NCI-H187 treated with DMSO at 0.1 percent for 48 hours (cell line): ENCODE measurements around the gene GPR62.
A peak's percentile ranks its signal among the peaks of the same experiment; 100 is the strongest.

Experiments used
- DNase-seq: peaks from one replicate; lab custom pipeline; 2025; lab: John Stamatoyannopoulos, UW

Gene GPR62

GRCh38 chr3:51938780-51939425 is 16.3 kb upstream of the GPR62 start:
- DNase-seq, result no peak

GRCh38 chr3:51940648-51941462 is 14.3 kb upstream of the GPR62 start:
- no peak for DNase-seq

DNA sequence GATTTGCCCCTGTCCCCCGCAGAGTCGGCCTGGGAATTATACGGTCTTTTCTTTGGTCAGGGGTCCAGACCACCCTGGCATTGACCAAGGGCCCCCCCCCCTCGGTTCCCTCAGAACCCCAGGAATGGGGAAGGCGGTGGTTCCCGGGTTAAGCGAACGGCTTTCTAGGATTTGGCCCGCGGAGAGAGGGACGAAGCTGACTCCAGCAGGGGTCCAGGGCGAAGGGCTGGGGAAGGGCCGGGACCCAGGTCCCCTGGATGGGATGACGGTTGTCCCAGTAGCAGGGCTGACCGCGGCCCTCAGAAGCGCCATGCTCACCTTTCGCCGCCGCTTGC is 13.8 kb upstream of the GPR62 start:
- no peak for DNase-seq

GRCh38 chr3:51941798-51942602 is 13.2 kb upstream of the GPR62 start, which contains the start of the genes PARP3 and RRP9:
Gene PARP3 (plus strand): TSS chr3:51942363. CDS start chr3:51943356, 993 bp downstream.
Gene RRP9 (minus strand): TSS chr3:51941904. CDS start chr3:51941867, 37 bp downstream.
- peak; percentile 94 for DNase-seq

GRCh38 chr3:51942603-51943450 is 12.4 kb upstream of the GPR62 start:
- DNase-seq, result no peak

- no peak for DNase-seq
Observed at GRCh38 chr3:51943451-51944391, 11.5 kb upstream of the GPR62 start.

DNA sequence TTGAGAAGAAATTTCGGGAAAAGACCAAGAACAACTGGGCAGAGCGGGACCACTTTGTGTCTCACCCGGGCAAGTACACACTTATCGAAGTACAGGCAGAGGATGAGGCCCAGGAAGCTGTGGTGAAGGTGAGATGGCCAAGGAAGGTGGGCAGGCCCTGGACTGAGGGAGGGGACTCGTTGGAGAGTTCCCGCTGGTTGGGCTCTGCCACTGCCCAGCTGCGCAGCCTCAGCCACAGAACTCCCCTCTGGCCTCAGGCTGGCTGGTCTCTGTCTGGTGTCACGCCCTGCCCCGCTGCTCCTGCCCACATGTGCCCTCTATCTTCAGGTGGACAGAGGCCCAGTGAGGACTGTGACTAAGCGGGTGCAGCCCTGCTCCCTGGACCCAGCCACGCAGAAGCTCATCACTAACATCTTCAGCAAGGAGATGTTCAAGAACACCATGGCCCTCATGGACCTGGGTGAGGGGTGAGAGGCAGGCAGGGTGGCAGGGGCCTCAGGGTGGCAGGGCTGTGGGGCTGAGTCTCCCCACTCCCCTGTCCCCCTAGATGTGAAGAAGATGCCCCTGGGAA is 10.6 kb upstream of the GPR62 start:
- no peak for DNase-seq

GRCh38 chr3:51945031-51945840 is 9.9 kb upstream of the GPR62 start:
- DNase-seq, result no peak

DNA sequence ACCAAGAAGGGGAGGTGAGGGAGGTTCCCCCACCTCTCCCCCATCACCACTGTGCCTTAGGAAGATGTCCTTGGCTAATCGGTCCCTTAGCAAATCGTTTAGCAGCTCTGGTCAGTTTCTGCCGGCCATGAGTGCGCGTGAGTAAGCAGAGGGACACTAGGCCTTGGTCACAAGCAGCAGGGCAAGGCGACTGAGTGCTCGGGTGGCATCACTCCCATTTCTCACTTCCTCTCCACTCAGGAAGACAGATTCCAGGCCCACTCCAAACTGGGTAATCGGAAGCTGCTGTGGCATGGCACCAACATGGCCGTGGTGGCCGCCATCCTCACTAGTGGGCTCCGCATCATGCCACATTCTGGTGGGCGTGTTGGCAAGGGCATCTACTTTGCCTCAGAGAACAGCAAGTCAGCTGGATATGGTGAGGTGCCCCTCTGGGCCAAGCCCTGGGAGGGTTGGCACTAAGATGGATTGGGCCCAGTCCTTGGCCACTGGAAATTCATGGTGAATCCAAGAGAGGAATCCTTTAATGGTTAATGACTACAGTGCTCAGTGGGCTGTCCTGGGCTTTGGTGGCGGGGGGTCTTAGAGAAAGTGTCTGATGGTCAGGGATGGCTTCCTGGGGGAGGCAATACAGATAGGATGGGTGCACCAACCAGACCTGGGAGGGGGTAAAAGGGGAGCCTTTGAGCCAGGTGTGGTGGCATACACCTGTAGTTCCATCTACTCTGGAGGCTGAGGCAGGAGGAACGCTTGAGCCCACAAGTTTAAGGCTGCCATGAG is 9.1 kb upstream of the GPR62 start:
- DNase-seq, result no peak

- DNase-seq, result no peak
Observed at GRCh38 chr3:51946796-51947195, 8.4 kb upstream of the GPR62 start.

GRCh38 chr3:51947215-51947900 is 7.8 kb upstream of the GPR62 start:
- DNase-seq, result no peak

- no peak for DNase-seq
Observed at GRCh38 chr3:51948016-51948580, 7.1 kb upstream of the GPR62 start.

DNA sequence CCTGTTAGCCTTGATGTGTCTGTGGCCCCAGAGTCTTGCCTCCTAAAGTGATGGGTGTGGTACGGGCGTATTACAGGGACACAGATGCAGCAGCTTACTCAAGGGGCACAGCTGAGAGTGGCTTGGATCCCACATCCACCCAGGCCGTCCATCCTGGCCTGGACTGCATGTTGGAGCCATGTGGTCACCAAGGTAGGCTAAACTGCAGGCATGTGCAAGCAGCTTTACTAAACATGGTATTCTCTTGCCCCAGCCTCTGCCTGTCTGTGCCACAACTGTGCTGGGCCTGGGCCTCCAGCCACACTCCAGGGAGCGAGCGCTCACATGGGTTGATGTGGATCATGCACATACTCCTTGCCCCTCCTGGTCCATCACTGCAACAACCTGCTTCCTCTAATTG is 6.1 kb upstream of the GPR62 start:
- no peak for DNase-seq

DNA sequence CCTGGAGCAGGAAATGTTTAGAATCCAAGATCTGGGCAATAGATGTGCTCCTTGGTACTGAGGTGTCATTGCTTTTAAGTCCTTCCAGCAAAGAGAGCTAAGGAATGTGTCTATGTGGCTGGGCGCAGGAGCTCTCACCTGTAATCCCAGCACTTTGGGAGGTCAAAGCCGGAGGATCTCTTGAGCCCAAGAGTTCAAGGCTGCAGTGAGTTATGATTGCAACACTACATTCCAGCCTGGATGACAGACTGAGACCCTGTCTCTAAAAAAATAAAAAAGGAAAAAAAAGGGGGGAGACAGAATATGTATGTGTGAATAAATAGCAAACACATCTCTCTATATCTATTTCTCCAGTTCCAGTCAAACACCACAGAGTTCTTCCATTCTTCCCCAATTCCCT is 4.3 kb upstream of the GPR62 start:
- no peak for DNase-seq

GRCh38 chr3:51953445-51953844 is 1.7 kb upstream of the GPR62 start:
- DNase-seq, result no peak

- DNase-seq, result no peak
Observed at GRCh38 chr3:51954105-51954504, 1.1 kb upstream of the GPR62 start.

DNA sequence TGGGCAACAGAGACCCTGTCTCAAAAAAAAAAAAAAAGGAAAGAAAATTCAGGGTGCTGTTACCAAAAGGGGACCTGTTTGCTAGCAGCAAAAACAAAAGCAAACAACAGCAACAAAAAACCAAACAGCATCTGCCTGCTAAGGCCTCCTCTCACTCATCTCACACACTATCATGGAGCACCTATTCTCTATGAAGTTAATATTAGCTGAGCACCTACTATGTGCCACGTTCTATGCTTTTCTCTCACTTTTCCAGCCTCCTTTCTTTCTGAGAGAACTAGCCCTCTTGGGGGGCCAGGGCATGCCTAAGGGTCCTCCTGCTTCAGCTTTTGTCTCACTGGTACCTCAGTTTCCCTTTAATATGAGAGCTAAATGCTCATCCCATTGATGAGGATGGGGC is 468 bp upstream of the GPR62 start:
- DNase-seq, result no peak
